Neural cell (in vitro differentiated cells): ENCODE measurements around the gene IKZF2.

Experiments
- CTCF ChIP-seq: fragments of 450-650 bp; IDR thresholded peaks from 2 replicates; pipeline ENCODE4 v1.5.1; 2014; ENCODE audit warnings: antibody characterized with exemption, mild to moderate bottlenecking, moderate library complexity; ENCODE audit not compliant: poor library complexity, severe bottlenecking
- EZH2 ChIP-seq: fragments of 200-600, 300-800 bp; shearing (Covaris generic), sonication (generic); IDR thresholded peaks from 2 replicates; pipeline ENCODE4 v1.6.1; 2014; ENCODE audit warnings: antibody characterized with exemption, low read length, borderline replicate concordance, mild to moderate bottlenecking; ENCODE audit not compliant: insufficient read depth, poor library complexity, severe bottlenecking
- RAD21 ChIP-seq: fragments of 450-650 bp; conservative IDR thresholded peaks from 2 replicates; pipeline ENCODE4 v1.6.1; 2014; ENCODE audit warnings: antibody characterized with exemption, mild to moderate bottlenecking, moderate library complexity

GRCh38 chr2:213087040-213087439 lies 64.4 kb downstream of the IKZF2 start:
- no peak for TF ChIP-seq RAD21
- no peak for TF ChIP-seq EZH2
- TF ChIP-seq CTCF, result no peak
